Spleen (tissue), 7 donors: Measurements from ENCODE around the gene ETFBKMT.

Source experiments
- CTCF ChIP-seq, 11 experiments: fragments of 200-600 bp in 7 of 11; fragments of 450-650 bp in 4 of 11; sonication (generic) in 4 of 11; IDR thresholded peaks in 8 of 11; conservative IDR thresholded peaks in 3 of 11; 1 replicate in 7 of 11; 2 replicates in 4 of 11; pipeline versions ENCODE4 v1.4.0 to v1.8.0; 2016 to 2021; ENCODE audit warnings: antibody characterized with exemption in 11 of 11, inconsistent platforms in 4 of 11, mild to moderate bottlenecking in 1 of 11
- POLR2A ChIP-seq, 3 donors: fragments of 450-650 bp; IDR thresholded peaks; one replicate each; pipeline ENCODE4 v1.5.1; 2017; ENCODE audit warnings: antibody characterized with exemption in 3 of 3, mild to moderate bottlenecking in 1 of 3
- POLR2AphosphoS5 ChIP-seq, 3 donors: sonication (generic); formaldehyde crosslinking; IDR thresholded peaks; one replicate each; pipeline ENCODE4 v1.5.1; 2017; ENCODE audit warnings: antibody characterized with exemption in 3 of 3
- donor health status: DM: no; HTN: no; CAD: no; lungs with moderate emphysema.
- donor health status: DM: no; HTN: no; CAD: no.
- donor health status: DM: no; HTN: no; CAD: no.

DNA sequence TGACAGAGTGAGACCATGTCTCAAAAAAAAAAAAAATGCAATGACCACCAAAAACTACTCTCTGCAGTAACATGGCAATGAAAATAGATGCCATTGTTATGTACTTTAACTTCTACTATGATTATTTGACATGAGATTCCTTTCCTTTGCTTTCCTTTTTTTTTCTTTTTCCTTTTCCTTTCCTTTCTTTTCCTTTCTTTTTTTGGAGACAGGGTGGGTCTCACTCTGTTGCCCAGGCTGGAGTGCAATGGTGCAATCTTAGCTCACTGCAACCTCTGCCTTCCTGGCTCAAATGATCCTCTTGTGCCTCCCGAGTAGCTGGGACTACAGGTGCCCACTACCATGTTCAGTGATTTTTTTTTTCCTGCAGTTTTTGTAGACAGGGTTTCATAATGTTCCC, 24.9 kb upstream of the ETFBKMT start:
- no peak for TF ChIP-seq CTCF (IDR thresholded peaks at IDR 0.05 in 8 of 11, conservative IDR thresholded peaks at IDR 0.05 in 3 of 11)
- TF ChIP-seq POLR2A (IDR thresholded peaks at IDR 0.05): no peak
- no peak for TF ChIP-seq POLR2AphosphoS5 (IDR thresholded peaks at IDR 0.05)
